T-helper 2 cell (primary cell): ENCODE results near the gene ZNF512.
"Not testable (repeated sequence)": the region's sequence is repeated elsewhere in the genome, so short reads cannot be mapped to it uniquely, and the experiment has no call there.

Experiments used
- DNase-seq, 5 experiments: peaks; one replicate each; pipeline versions ENCODE4 v3.0.0 to v3.0.0-alpha.2; 2012 to 2022
- total RNA-seq, 2 donors: gene quantifications; one replicate each; lab custom pipeline; 2026; lab: John Stamatoyannopoulos, UW

The ZNF512 gene, protein sequence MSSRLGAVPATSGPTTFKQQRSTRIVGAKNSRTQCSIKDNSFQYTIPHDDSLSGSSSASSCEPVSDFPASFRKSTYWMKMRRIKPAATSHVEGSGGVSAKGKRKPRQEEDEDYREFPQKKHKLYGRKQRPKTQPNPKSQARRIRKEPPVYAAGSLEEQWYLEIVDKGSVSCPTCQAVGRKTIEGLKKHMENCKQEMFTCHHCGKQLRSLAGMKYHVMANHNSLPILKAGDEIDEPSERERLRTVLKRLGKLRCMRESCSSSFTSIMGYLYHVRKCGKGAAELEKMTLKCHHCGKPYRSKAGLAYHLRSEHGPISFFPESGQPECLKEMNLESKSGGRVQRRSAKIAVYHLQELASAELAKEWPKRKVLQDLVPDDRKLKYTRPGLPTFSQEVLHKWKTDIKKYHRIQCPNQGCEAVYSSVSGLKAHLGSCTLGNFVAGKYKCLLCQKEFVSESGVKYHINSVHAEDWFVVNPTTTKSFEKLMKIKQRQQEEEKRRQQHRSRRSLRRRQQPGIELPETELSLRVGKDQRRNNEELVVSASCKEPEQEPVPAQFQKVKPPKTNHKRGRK
- 5.0 to 21.5 reads per million in 2 donors for total RNA-seq

DNA sequence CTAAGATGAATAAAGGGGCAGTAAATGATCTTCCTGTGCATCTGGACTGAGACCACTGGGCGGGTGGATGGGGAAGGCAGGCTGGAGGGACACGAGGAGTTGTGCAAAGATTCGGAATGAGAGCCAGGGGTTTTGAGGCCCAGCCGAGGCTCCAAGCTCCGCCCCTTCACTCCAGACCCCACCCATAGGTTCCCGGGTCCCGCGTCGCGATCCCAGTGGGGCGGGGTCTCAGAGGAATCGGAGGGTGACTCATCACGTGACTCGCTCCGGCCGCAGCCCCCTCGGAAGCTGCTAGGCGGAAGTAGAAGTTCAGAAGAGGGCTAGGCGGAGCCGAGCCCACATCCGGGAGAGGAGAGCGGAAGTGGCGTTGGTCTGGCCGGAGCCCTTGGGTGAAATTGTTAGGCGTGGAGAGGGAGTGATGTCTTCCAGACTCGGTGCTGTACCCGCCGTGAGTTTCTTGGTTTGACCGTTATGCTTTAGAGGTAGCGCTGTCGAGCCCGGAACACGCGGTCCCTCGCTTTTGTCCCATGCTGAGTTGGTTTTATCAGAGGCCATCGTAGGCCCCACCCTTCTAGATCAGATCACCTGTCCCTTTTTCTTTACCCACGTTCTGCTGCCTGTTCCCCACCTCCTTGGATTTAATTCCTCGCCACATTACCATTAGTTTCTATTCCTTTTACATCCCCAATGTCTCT, at the start of gene ZNF512:
Gene ZNF512 (plus strand): TSS at position 348 of the 695 bp plus-strand sequence. CDS start 71 bp downstream, at position 419.
- DNase-seq = peak; percentile 42 to 95 (median 68)

DNA sequence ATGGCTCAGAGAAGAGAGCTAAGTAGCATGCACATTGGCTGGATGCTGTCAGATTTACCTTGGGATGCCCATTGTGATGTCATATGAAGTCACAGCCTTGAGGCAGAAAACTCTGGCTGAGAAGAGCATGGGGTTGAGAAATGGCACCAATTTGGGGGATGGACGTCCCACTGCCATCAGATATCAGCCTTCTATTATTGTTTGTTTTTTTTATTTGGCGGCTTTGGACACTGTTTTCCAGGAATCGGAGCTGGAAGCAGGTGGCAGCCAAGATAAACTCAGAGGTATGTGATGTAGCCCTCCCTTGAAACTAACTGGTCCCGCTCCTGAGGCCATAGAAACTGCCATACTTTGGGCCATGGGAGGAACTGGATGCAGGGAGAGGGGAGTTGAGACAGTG, 45.6 kb upstream of the ZNF512 start:
- DNase-seq = no peak

DNA sequence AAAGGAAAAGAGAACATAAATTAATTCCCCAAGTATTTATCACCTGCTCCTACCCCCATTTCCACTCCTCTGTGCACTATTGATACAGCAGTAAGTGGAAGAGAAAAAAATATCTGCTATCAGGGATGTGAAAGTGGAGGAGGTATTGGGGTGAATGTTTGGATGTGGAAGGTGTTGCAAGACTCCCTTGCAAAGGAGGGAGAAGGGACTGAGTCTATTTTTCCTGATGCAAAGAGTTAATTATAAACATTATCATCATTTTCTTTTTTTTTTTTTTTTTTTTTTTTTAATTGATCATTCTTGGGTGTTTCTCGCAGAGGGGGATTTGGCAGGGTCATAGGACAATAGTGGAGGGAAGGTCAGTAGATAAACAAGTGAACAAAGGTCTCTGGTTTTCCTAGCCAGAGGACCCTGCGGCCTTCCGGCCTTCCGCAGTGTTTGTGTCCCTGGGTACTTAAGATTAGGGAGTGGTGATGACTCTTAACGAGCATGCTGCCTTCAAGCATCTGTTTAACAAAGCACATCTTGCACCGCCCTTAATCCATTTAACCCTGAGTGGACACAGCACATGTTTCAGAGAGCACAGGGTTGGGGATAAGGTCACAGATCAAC, 43.9 kb upstream of the ZNF512 start:
- not testable (repeated sequence) for DNase-seq

DNA sequence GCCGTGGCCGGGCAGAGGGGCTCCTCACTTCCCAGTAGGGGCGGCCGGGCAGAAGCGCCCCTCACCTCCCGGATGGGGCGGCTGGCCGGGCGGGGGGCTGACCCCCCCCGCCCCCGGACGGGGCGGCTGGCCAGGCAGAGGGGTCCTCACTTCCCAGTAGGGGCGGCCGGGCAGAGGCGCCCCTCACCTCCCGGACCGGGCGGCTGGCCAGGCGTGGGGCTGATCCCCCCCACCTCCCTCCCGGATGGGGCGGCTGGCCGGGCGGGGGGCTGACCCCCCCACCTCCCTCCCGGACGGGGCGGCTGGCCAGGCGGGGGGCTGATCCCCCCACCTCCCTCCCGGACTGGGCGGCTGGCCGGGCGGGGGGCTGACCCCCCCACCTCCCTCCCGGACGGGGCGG, 43.2 kb upstream of the ZNF512 start:
- DNase-seq = not testable (repeated sequence)

DNA sequence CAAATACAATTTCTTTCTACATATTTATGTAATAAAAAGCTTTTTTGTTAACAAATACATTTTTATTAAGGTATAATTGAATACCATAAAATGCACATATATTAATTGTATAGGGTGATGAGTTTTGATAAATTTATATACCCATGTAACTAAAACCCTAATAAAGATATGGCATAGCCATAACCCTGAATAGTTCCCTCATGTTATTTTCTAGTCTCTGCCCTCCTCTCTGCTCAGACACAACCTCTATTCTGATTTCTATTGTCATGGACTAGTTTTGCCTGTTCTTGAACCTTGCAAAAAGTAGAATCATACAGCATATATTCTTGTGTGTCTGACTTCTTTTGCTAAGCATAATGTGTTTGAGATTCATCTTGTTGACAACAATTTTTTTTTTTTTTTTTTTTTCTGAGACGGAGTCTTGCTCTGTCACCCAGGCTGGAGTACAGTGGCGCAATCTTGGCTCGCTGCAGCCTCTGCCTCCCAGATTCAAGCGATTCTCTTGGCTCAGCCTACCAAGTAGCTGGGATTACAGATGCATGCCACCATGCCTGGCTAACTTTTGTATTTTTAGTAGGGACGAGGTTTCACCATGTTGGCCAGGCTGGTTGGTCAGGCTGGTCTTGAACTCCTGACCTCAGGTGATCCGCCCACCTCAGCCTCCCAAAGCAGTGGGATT, 38.6 kb upstream of the ZNF512 start:
- no peak for DNase-seq

DNA sequence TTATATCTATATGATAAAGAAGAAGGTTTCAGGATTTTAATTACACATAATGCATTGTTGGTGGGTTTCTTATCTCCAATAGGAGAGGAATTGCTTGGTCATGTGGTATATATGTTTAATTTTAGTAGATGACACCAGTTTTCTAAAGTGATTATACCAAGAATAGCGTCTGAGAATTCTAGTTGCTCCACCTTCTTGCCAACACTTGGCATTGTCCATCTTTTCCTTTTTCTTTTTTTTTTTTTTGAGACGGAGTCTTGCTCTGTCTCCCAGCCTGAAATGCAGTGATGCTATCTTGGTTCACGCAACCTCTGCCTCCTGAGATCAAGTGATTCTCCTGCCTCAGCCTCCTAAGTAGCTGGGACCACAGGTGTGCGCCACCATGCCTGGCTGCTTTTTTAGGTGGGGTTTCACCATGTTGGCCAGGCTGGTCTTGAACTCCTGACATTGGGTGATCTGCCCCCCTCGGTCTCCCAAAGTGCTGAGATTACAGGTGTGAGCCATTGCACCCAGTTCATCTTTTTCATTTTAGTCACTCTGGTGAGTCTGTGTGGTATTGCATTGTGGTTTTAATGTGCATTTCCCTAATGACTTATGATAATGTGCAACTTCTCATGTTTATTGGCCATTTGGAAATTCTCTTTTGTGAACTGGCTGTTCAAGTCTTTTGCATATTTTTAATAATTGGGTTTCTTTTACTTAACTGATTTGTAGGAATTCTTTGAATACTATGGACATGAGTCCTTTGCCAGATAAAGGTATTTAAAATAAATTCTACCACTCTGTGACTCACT, 37.3 kb upstream of the ZNF512 start:
- DNase-seq = peak in 1 of 5 experiments; percentile 7

DNA sequence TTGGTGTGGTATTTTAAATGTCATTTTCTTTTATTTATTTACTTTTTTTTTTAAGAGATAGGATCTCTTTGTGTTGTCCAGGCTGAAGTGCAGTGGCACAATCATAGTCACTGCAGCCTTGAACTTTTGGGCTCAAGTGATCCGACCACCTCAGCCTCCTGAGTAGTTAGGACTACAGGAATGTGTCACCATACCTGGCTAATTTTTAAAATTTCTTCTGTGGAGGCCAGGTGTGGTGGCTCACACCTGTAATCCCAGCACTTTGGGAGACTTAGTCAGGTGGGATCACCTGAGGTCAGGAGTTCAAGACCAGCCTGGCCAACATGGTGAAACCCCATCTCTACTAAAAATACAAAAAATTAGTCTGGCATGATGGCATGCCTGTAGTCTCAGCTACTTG, 33.5 kb upstream of the ZNF512 start:
- no peak for DNase-seq

DNA sequence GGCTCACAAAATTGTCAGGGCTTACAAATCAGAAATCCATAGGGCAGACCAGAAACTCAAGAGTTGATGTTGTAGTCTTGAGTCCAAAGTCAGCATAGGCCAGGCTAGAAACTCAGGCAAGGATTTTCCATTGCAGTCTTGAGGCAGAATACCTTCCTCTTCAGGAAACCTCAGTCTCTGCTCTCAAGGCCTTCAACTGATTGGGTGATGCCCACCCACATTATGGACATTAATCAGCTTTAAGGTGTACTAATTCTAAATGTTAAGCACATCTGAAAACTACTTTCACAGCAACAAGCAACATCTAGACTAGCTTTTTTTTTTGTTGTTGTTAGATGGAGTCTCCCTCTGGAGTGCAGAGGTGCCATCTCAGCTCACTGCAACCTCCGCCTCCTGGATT, 31.3 kb upstream of the ZNF512 start:
- DNase-seq = no peak

DNA sequence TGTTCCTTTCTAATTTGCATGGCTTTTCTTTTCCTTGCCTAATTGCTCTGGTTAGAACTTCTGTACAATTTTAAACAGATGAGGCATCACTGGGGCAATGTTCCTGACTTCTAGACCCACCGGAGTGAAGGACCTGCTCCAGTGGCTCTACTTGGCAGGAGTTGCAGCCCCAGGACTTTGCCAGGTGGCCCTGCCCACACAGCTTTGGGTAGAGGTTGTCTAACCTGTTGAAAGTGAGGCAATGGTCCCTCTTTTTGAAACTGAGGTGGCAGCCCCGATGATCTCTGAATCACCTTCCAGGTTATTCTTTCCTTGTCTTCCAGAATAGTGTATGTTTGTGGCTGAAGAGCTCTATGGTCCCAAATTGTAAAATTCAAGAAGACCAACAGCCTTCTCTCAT, 29.9 kb upstream of the ZNF512 start:
- DNase-seq = no peak

DNA sequence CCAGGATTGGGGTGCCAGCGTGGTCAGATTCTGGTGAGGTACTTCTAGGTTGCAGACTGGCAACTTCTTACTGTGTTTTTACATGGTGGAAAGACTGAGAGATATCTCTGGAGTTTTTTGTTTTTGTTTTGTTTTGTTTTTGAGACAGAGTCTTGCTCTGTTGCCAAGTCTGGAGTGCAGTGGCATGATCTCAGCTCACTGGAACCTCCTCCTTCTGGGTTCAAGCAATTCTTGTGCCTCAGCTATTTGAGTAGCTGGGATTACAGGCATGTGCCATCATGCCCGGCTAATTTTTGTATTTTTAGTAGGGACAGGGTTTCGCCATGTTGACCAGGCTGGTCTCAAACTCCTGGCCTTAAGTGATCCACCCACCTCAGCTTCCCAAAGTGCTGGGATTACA, 28.4 kb upstream of the ZNF512 start:
- not testable (repeated sequence) for DNase-seq

DNA sequence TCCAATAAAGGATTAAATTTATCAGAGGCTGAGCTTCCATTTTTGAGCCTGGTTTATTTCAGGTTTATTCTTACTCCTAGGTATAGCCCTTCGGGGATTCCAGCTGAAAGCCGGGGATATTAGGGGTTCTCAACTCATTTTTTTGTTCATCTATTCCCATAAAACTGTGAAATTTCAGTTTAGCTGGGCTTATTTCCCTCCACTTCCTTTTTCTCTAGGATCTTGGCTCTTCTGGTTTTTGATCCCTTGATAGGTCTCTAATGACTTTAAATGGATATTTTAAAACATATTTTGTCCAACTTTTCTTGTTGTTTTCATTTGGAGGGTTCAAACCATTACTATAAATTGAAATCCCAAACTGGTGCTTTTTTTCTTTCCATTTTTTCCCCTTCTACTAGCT, 23.6 kb upstream of the ZNF512 start:
- no peak for DNase-seq

DNA sequence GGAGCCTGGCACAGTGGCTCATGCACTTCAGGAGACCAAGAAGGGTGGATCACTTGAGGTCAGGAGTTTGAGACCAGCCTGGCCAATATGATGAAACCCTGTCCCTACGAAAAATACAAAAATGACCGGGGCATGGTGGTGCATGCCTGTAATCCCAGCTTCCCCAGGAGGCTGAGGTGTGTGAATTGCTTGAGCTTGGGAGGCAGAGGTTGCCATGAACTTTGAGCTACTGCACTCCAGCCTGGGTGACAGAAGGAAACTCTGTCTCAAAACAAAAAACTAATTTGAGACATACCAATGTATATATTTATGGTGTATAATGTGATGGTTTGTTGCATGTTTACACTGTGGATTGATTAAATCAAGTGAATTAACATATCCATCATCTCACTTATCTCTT, 21.8 kb upstream of the ZNF512 start:
- DNase-seq = no peak

DNA sequence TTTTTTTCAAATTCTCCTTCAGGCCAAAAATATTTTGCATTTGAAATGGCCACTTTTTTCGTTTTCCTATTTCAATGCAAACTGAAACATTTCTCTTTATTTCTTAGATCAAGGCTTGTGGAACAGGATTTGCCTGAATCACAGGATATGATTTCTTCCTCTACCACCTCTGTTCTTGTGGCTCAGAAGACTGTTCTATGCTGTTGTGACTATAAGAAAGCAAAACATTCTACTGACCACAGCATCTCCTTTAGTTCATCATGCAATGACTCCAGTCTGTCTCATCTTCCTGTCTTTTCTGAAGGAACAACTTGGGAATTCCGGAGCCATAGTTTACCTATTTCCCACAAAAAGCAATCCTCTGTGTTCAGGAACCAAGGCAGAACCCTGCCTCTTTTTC, 16.2 kb upstream of the ZNF512 start:
- DNase-seq = no peak

DNA sequence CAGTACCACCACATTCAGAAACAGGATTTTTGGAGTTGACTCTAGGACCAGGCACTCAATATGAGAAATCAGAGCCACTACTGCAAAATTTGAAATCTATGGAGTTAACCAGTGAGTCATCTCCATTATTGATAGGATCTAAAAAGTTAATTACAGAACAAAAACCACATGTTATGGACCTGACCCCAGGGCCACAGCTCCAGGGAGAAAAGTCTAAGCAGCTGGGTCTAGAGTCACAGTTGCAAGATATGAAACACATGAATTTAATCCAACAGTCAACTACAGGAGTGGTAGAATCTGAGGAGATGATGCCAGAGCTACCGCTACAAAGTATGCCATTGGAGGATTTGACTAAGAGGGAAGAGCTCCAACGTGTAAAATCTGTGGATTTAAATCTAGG, 13.4 kb upstream of the ZNF512 start:
- no peak for DNase-seq

DNA sequence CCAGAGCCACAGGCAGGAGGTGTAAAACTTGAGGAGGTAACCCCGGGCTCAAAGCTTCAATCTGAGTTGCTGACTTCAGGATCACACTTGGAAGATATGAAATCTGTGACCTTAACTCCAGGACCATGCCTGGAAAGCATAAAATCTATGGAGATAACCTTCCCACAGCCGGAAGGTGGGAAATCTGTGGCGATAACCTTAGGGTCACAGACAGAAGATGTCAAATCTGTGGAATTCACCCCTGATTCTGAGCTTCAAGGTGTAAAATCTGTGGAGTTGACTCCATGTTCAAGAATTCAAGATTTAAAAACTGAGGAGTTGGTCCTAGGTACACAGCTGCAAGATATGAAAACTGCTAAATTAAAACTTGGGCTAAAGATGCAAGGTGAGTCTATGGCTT, 11.6 kb upstream of the ZNF512 start:
- DNase-seq = no peak

DNA sequence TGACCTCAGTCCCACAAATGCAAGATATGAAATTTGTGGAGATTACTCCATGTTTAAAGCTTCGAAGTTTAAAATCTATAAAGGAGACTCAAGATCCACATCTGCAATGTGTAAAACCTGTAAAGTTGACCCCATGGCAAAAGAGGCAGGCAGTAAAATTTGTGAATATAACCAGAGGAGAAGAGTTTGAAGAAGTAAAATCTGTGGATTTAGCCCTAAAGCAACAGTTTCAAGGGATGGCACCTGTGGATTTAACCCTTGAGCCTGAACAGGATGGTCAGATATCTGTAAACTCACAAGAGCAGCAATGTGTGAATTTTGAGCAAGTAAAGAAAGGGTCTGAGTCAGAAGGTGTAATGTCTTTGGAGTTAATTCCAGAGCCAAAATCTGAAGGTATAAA, 11.2 kb upstream of the ZNF512 start:
- DNase-seq = no peak

DNA sequence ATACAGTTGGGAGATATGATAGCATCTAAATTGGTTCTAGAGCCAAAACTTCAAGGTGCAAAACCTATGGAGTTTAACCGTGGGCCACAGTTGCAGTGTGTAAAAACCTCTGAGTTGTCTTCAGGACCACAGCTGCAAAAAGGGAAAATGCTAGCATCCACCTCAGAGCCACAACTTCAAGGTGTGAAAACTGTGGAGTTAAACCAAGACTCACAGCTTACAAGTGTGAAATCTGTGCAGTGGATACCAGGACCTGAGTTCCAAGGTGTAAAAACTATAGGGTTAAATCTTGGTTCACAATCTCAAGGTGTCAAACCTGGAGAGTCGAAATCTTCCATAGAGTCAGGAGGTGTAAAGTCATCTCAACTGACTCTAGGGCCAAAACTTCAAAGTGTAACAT, 10.4 kb upstream of the ZNF512 start:
- peak in 2 of 5 experiments; percentile 40 to 76 for DNase-seq

DNA sequence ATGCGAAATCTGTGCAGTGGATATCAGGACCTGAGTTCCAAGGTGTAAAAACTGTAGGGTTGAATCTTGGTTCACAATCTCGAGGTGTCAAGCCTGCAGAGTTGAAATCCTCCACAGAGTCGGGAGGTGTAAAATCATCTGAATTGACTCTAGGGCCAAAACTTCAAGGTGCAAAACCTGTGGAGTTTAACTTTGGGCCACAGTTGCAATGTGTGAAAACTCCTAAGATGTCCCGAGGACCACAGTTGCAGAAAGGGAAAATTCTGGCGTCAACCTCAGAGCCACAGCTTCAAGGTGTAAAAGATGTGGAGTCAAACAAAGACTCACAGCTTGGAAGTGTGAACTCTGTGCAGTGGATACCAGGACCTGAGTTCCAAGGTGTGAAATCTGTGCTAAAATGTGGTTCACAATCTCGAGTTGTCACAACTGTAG, 9.8 kb upstream of the ZNF512 start:
- peak in 2 of 5 experiments; percentile 60 to 80 for DNase-seq

DNA sequence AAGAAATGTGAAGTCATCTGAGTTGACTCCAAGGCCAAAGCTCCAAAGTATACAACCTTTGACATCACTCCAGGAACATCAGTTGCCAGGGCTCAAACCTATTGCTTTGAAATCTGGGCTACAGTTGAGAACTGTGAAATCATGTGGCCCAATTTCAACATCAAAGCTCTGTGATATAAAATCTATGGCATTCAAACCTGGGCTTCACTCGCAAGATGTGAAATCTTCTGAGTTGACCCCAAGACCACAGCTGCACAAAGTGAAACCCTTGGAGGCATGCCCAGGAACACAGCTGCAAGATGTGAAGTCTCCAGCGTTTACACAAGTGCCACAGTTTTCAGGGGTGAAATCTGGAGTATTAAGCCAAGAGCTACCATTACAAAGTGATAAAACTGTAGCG, 9.4 kb upstream of the ZNF512 start:
- no peak for DNase-seq

DNA sequence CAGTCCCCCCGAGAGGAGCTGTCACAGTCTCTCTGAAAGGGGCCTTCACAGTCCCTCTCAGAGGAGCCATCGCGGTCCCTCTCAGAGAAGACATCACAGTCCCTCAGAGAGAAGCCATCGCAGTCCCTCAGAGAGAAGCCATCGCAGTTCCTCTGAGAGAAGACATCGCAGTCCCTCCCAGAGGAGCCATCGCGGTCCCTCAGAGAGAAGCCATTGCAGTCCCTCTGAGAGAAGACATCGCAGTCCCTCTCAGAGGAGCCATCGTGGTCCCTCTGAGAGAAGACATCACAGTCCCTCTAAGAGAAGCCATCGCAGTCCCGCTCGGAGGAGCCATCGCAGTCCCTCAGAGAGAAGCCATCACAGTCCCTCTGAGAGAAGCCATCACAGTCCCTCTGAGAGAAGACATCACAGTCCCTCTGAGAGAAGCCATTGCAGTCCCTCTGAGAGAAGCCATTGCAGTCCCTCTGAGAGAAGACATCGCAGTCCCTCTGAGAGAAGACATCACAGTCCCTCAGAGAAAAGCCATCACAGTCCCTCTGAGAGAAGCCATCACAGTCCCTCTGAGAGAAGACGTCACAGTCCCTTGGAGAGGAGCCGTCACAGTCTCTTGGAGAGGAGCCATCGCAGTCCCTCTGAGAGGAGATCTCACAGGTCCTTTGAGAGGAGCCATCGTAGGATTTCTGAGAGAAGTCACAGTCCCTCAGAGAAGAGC, 1.3 kb upstream of the ZNF512 start:
- DNase-seq = no peak

DNA sequence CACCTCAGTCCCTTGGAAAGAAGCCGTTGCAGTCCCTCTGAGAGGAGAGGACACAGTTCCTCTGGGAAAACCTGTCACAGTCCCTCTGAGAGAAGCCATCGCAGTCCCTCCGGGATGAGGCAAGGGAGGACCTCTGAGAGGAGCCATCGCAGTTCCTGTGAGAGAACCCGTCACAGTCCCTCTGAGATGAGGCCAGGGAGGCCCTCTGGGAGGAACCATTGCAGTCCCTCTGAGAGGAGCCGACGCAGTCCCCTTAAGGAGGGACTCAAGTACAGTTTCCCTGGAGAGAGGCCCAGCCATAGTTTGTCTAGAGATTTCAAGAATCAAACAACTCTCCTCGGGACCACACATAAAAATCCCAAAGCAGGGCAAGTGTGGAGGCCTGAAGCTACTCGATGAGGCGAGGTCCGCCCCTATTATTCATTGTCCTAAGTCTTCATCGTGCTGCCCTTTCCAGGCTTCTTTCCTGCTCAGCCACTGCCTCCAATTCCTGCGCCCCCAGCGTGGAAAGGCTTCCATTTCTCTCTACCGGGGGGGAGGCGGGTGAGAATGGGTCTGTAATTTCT, 630 bp upstream of the ZNF512 start:
- no peak for DNase-seq
